Panc1 (cell line): ENCODE measurements around the gene FMC1. TPM values are rescaled to one million over a fixed set of nuclear protein-coding genes. Genes with fewer than 3 reads are reported as not detected.

Source experiments
- ATAC-seq: fragments of 200-7000 bp; cut with Tn5 transposase; 2 replicates; pipeline ENCODE4 v1.9.1; 2020; ENCODE audit warnings: mild to moderate bottlenecking, moderate library complexity
- BruUV-seq: library from RNA; stranded (reverse); fragments of 400-500 nt; replicated peaks from 2 replicates; lab custom pipeline; 2021; lab: Mats Ljungman, UMichigan
- CTCF ChIA-PET: fragments of 300-600 bp; sonication (Branson Sonifier 250); formaldehyde crosslinking; loops from one replicate; lab custom pipeline; 2022; ENCODE audit warnings: antibody characterized with exemption; lab: Charles Lee
- POLR2A ChIA-PET: fragments of 300-600 bp; sonication (Branson Sonifier 250); formaldehyde crosslinking; loops from one replicate; lab custom pipeline; 2022; ENCODE audit warnings: antibody characterized with exemption; lab: Charles Lee
- DNase-seq: peaks from one replicate; pipeline ENCODE4 v3.0.0-alpha.2; 2010; ENCODE audit warnings: low read depth, low spot score
- H3K27ac ChIP-seq: 2 replicates; pipeline ENCODE4 v1.5.1; 2011; ENCODE audit warnings: mild to moderate bottlenecking, low read length, inconsistent platforms
- H3K27me3 ChIP-seq: fragments of 200-500 bp; sonication (Bioruptor generic); 2 replicates; pipeline ENCODE4 v1.6.0; 2014; ENCODE audit warnings: low read length, inconsistent platforms; ENCODE audit not compliant: control insufficient read depth, insufficient read depth
- H3K36me3 ChIP-seq: fragments of 200-500 bp; sonication (Bioruptor generic); 2 replicates; pipeline ENCODE4 v1.5.1; 2014; ENCODE audit warnings: inconsistent platforms, mild to moderate bottlenecking, low read length, moderate library complexity; ENCODE audit not compliant: control insufficient read depth, insufficient read depth
- H3K4me1 ChIP-seq: 2 replicates; pipeline ENCODE4 v1.5.1; 2011; ENCODE audit warnings: inconsistent platforms, mild to moderate bottlenecking, low read length, moderate library complexity; ENCODE audit not compliant: control insufficient read depth, insufficient read depth
- H3K4me3 ChIP-seq, 2 experiments: 2 replicates each; pipeline ENCODE4 v1.5.1; 2011 to 2012; ENCODE audit warnings: low read depth in 2 of 2, low read length in 2 of 2, mild to moderate bottlenecking in 2 of 2, inconsistent platforms in 1 of 2, moderate library complexity in 1 of 2
- H3K9me3 ChIP-seq: fragments of 200-500 bp; sonication (Bioruptor generic); 2 replicates; pipeline ENCODE4 v1.5.1; 2014; ENCODE audit warnings: low read depth, mild to moderate bottlenecking, inconsistent platforms, low read length, moderate library complexity; ENCODE audit not compliant: control insufficient read depth, insufficient read depth
- CTCF ChIP-seq: fragments of 450-650 bp; IDR thresholded peaks from 2 replicates; pipeline ENCODE4 v1.5.1; 2017; ENCODE audit warnings: mild to moderate bottlenecking
- POLR2AphosphoS5 ChIP-seq: IDR thresholded peaks from 2 replicates; pipeline ENCODE4 v1.6.1; 2012; ENCODE audit warnings: mild to moderate bottlenecking, low read depth, low read length, moderate library complexity
- REST ChIP-seq, 2 experiments: IDR thresholded peaks; 2 replicates each; pipeline ENCODE4 v1.6.1; 2011 to 2012; ENCODE audit warnings: low read depth in 2 of 2, control low read depth in 1 of 2, low read length in 1 of 2, mild to moderate bottlenecking in 1 of 2, moderate library complexity in 1 of 2; ENCODE audit not compliant: insufficient read depth in 1 of 2
- SIN3A ChIP-seq: IDR thresholded peaks from 2 replicates; pipeline ENCODE4 v1.6.1; 2012; ENCODE audit warnings: low read depth, mild to moderate bottlenecking, low read length, moderate library complexity, borderline replicate concordance; ENCODE audit not compliant: insufficient read depth
- TCF7L2 ChIP-seq: IDR thresholded peaks from 2 replicates; pipeline ENCODE4 v1.6.1; 2011; ENCODE audit warnings: mild to moderate bottlenecking, low read depth, low read length, inconsistent platforms
- in situ Hi-C: cut with HindIII; loops from 2 replicates; pipeline ENCODE4 v1.10.0; 2016; ENCODE audit warnings: low sequenced_read_pairs, low pct_unique_long_range_greater_than_20kb
- intact Hi-C: fragments of 100-400 bp; cut with micrococcal nuclease; formaldehyde crosslinking; loops from one replicate; pipeline ENCODE4 v1.10.0; 2022; ENCODE audit not compliant: unreplicated experiment
- total RNA-seq: library from RNA; stranded (reverse); gene quantifications from one replicate; pipeline ENCODE4 v1.2.1, GENCODE V29; 2021; ENCODE audit not compliant: unreplicated experiment

Gene FMC1
- total RNA-seq, 1 experiment from 2014 or later, result 12.7 TPM

GRCh38 chr7:139334399-139335150 is 6.6 kb upstream of the FMC1 start:
- Histone ChIP-seq H3K27ac (no peak overlapping the region), H3K4me1 (no peaks in the 10 kb centered on the region), H3K9me3 (peaks cover 4% of the 10 kb centered on the region; the same call in 1 of the 2 replicates), H3K4me3 (no peak overlapping the region), H3K36me3 (no peaks in the 10 kb centered on the region), H3K27me3 (no peaks in the 10 kb centered on the region)
- ChIA-PET POLR2A (no interaction called here), CTCF (interaction anchor here (0.7 kb wide), 1 partner anchor 50 kb away, joined by 3 read pairs; no protein-coding TSS in a partner anchor)
- TF ChIP-seq TCF7L2 (no peak), CTCF (no peak), SIN3A (no peak), POLR2AphosphoS5 (no peak)
- in situ Hi-C loops (no loop called here), intact Hi-C loops (no loop called here)
- no TSS peak for BruUV-seq
- ATAC-seq (no peak), DNase-seq (no peak)

- ChIA-PET CTCF (no interaction called here), POLR2A (no interaction called here)
- intact Hi-C loops (no loop called here), in situ Hi-C loops (no loop called here)
- no peaks in the 10 kb centered on the region; the same call in 1 of the 2 replicates for H3K36me3 ChIP-seq
- peak overlapping the region; percentile 98 for H3K27ac ChIP-seq
- no peak for DNase-seq
- H3K9me3 ChIP-seq, result peaks cover 6% of the 10 kb centered on the region; the same call in 1 of the 2 replicates
- ATAC-seq, result no peak
- no peaks in the 10 kb centered on the region for H3K27me3 ChIP-seq
- TF ChIP-seq TCF7L2, result no peak
- no peak for TF ChIP-seq CTCF
- no peak for TF ChIP-seq SIN3A
- TF ChIP-seq REST (IDR thresholded peaks at IDR 0.05; ENCODE audit: insufficient read depth in 1 of 2, low read depth in 2 of 2, low read length in 1 of 2), result no peak
- TF ChIP-seq POLR2AphosphoS5, result no peak
- H3K4me3 ChIP-seq, result no peak overlapping the region
- no TSS peak for BruUV-seq
- H3K4me1 ChIP-seq, result peaks cover 8% of the 10 kb centered on the region
These were observed 2.1 kb upstream of the FMC1 start for GRCh38 chr7:139339025-139339424.
